ENCODE data around the gene TOR3A. TPM values are rescaled to one million over a fixed set of nuclear protein-coding genes. Genes with fewer than 3 reads are reported as not detected.

Gene TOR3A
- total and polyA plus RNA-seq, 2 donors (not counting 3 experiments of a cell fraction or from before 2014, with no cell fraction given) = 14.9 to 16.7 TPM

GRCh38 chr1:179120736-179121135, 38.9 kb downstream of the TOR3A start:
- FAIRE-seq (no peak), DNase-seq (ENCODE audit: low read depth, low spot score) (no peak)
- no peak overlapping the region for H3K4me3 ChIP-seq (replicated peaks in 1 of 3; ENCODE audit: insufficient read depth in 1 of 3, low read depth in 1 of 3, low read length in 3 of 3)
- dilution Hi-C loops (cut with MboI; ENCODE audit: extremely low pct_ligation_motif_present, low sequenced_read_pairs) (no loop called here), intact Hi-C loops (cut with micrococcal nuclease) (loop anchor here (1.0 kb wide), 3 partner anchors 74 to 246 kb away; no protein-coding TSS in a partner anchor)
- H3K4me2 ChIP-seq (ENCODE audit: insufficient read depth, low read length) = no peak overlapping the region
- H2AFZ ChIP-seq (ENCODE audit: low read depth, low read length) = no peak overlapping the region
- H3K27me3 ChIP-seq (ENCODE audit: control insufficient read depth in 2 of 2, insufficient read depth in 2 of 2, low read length in 2 of 2) = no peaks in the 10 kb centered on the region
- no peak overlapping the region for H3K27ac ChIP-seq (ENCODE audit: insufficient read depth, low read depth, low read length)
- no peaks in the 10 kb centered on the region for H3K9me1 ChIP-seq (replicated peaks; ENCODE audit: control insufficient read depth, extremely low read depth, insufficient read depth, low read length)
- TF ChIP-seq GATA2 (IDR thresholded peaks at IDR 0.05; ENCODE audit: insufficient read depth, insufficient read length, low read depth, low read length) (no peak), MAX (IDR thresholded peaks at IDR 0.05; ENCODE audit: insufficient read depth, insufficient read length) (no peak), FOS (IDR thresholded peaks at IDR 0.05; ENCODE audit: borderline replicate concordance, insufficient read depth, low read length) (no peak), MYC (IDR thresholded peaks at IDR 0.05; ENCODE audit: low read depth, low read length) (no peak), JUN (IDR thresholded peaks at IDR 0.05; ENCODE audit: borderline replicate concordance, insufficient read depth, insufficient read length, low read depth) (no peak), POLR2A (IDR thresholded peaks at IDR 0.05; ENCODE audit: low read depth, low read length) (no peak), CTCF (IDR thresholded peaks at IDR 0.05; ENCODE audit: extremely low read depth in 1 of 2, insufficient read depth in 1 of 2, low read depth in 1 of 2, low read length in 2 of 2) (no peak), EZH2 (IDR thresholded peaks at IDR 0.05; ENCODE audit: borderline replicate concordance, low read depth, low read length, severe bottlenecking) (no peak), POLR2AphosphoS5 (IDR thresholded peaks at IDR 0.05; ENCODE audit: insufficient read depth, low read depth, low read length) (no peak)
- no peak overlapping the region for H3K9ac ChIP-seq (replicated peaks; ENCODE audit: extremely low read depth, insufficient read depth, low read length)
- CTCF ChIA-PET = interaction anchor here (0.5 to 2.7 kb wide), 27 partner anchors 9 to 694 kb away, joined by 3 to 54 read pairs (median 5); partner anchors contain the start of genes ABL2, AXDND1 and SOAT1
- peaks cover 45 to 46% of the 10 kb centered on the region in 2 experiments for H3K36me3 ChIP-seq (ENCODE audit: control insufficient read depth in 2 of 2, extremely low read depth in 1 of 2, insufficient read depth in 2 of 2, low read length in 2 of 2)
- peaks cover 80% of the 10 kb centered on the region for H3K79me2 ChIP-seq (ENCODE audit: control insufficient read depth, insufficient read depth, low read length)
- no TSS peak for BruUV-seq (replicated peaks)
- H4K20me1 ChIP-seq (replicated peaks; ENCODE audit: control insufficient read depth, extremely low read depth, insufficient read depth, low read length) = peaks cover 12% of the 10 kb centered on the region
- H3K4me1 ChIP-seq (ENCODE audit: control insufficient read depth, extremely low read depth, insufficient read depth, low read length) = peaks cover 8% of the 10 kb centered on the region
- H3K9me3 ChIP-seq (replicated peaks; ENCODE audit: control insufficient read depth, insufficient read depth, low read length) = no peaks in the 10 kb centered on the region
- POLR2A ChIA-PET = interaction anchor here (0.6 kb wide), 1 partner anchor 21 kb away, joined by 4 read pairs; no protein-coding TSS in a partner anchor
